SW480 (cell line): ENCODE data around the gene SPIC.
"Not testable (repeated sequence)": the region's sequence is repeated elsewhere in the genome, so short reads cannot be mapped to it uniquely, and the experiment has no call there.

ENCODE experiments used
- DNase-seq: peaks from one replicate; pipeline ENCODE4 v3.0.0-alpha.2; 2016; ENCODE audit warnings: low spot score

The SPIC gene

GRCh38 chr12:101474711-101475386 lies at the start of gene SPIC:
Gene SPIC (plus strand): TSS chr12:101475336. CDS start chr12:101476905, 1,569 bp downstream.
- DNase-seq = no peak

- no peak for DNase-seq
Observed at GRCh38 chr12:101430456-101430855, 44.7 kb upstream of the SPIC start.

- DNase-seq = no peak
Observed at GRCh38 chr12:101436136-101436535, 39.0 kb upstream of the SPIC start.

GRCh38 chr12:101439236-101439635 lies 35.9 kb upstream of the SPIC start:
- DNase-seq = no peak

GRCh38 chr12:101441461-101442224 lies 33.5 kb upstream of the SPIC start:
- DNase-seq = no peak

GRCh38 chr12:101455685-101456084 lies 19.5 kb upstream of the SPIC start:
- no peak for DNase-seq

- DNase-seq = peak; percentile 45
Observed at GRCh38 chr12:101459642-101460346, 15.3 kb upstream of the SPIC start.

GRCh38 chr12:101468948-101469347 lies 6.2 kb upstream of the SPIC start:
- DNase-seq = no peak

- no peak for DNase-seq
Observed at GRCh38 chr12:101470939-101471338, 4.2 kb upstream of the SPIC start.

GRCh38 chr12:101471878-101472277 lies 3.3 kb upstream of the SPIC start:
- DNase-seq = not testable (repeated sequence)

GRCh38 chr12:101474248-101474647 lies 888 bp upstream of the SPIC start:
- DNase-seq = no peak

- no peak for DNase-seq
Observed at GRCh38 chr12:101475751-101476305, 692 bp downstream of the SPIC start.

- no peak for DNase-seq
Observed at GRCh38 chr12:101480849-101481248, 5.7 kb downstream of the SPIC start.

GRCh38 chr12:101485021-101485420 lies 9.9 kb downstream of the SPIC start:
- no peak for DNase-seq

- DNase-seq = no peak
Observed at GRCh38 chr12:101488469-101488868, 13.3 kb downstream of the SPIC start.

GRCh38 chr12:101490286-101490920 lies 15.3 kb downstream of the SPIC start:
- DNase-seq = peak; percentile 52

- DNase-seq = no peak
Observed at GRCh38 chr12:101491329-101491728, 16.2 kb downstream of the SPIC start.

GRCh38 chr12:101493556-101493955 lies 18.4 kb downstream of the SPIC start:
- DNase-seq = no peak

GRCh38 chr12:101498252-101498651 lies 23.1 kb downstream of the SPIC start:
- no peak for DNase-seq

GRCh38 chr12:101501410-101501995 lies 26.4 kb downstream of the SPIC start:
- DNase-seq = no peak

GRCh38 chr12:101521136-101521535 lies 46.0 kb downstream of the SPIC start:
- no peak for DNase-seq

GRCh38 chr12:101527682-101528081 lies 52.5 kb downstream of the SPIC start:
- DNase-seq = no peak
